ENCODE measurements around the gene NOL4L.

Gene NOL4L

GRCh38 chr20:32516583-32517517 lies 68.3 kb downstream of the NOL4L start:
- WGBS (ENCODE audit: extremely low coverage, insufficient coverage, insufficient read length): no CpG with 5 or more reads among the region's 10 CpGs
- peak overlapping the region; percentile 89 for H3K27ac ChIP-seq (ENCODE audit: low read depth, low read length)
- no peak overlapping the region for H4K12ac ChIP-seq (ENCODE audit: low read depth, low read length)
- H2BK12ac ChIP-seq (ENCODE audit: low read length): peak overlapping the region; percentile 70
- no peaks in the 10 kb centered on the region for H3K9me3 ChIP-seq (ENCODE audit: insufficient read depth, low read depth, low read length)
- H3K18ac ChIP-seq (ENCODE audit: low read length): peak overlapping the region; percentile 33
- peak overlapping the region; percentile 11 for H2BK5ac ChIP-seq (ENCODE audit: low read depth, low read length, poor library complexity)
- peak overlapping the region; percentile 8 for H3K14ac ChIP-seq (ENCODE audit: low read length)
- H3K4me1 ChIP-seq (ENCODE audit: control insufficient read depth in 1 of 2, insufficient read depth in 2 of 2, low read length in 2 of 2): peaks cover 21 to 35% of the 10 kb centered on the region in 2 experiments
- peak overlapping the region; percentile 8 for H3K4me2 ChIP-seq (ENCODE audit: low read length)
- H2AK5ac ChIP-seq (ENCODE audit: low read length): peak overlapping the region; percentile 13
- no peak overlapping the region for H3K9ac ChIP-seq (ENCODE audit: low read length)
- no peak for DNase-seq
- peaks cover 30% of the 10 kb centered on the region for H3K79me1 ChIP-seq (ENCODE audit: low read length)
- no peak overlapping the region for H3K4me3 ChIP-seq (ENCODE audit: low read depth, low read length)
- H3K36me3 ChIP-seq (ENCODE audit: control insufficient read depth in 1 of 2, insufficient read depth in 2 of 2, low read length in 2 of 2): no peaks in the 10 kb centered on the region
- H2BK120ac ChIP-seq (ENCODE audit: insufficient read depth, low read length, poor library complexity): peak overlapping the region; percentile 45
- peaks cover 4% of the 10 kb centered on the region for H3K79me2 ChIP-seq (ENCODE audit: control insufficient read depth, insufficient read depth, low read length, poor library complexity)
- no peak overlapping the region for H3K23ac ChIP-seq (ENCODE audit: low read length)
- no peak overlapping the region for H2AFZ ChIP-seq (ENCODE audit: insufficient read depth, low read length, poor library complexity)
- no peaks in the 10 kb centered on the region for H3K27me3 ChIP-seq (ENCODE audit: insufficient read depth, low read length)
- peak overlapping the region; percentile 70 for H4K91ac ChIP-seq (ENCODE audit: low read depth, low read length)
- peak overlapping the region; percentile 9 for H3K4ac ChIP-seq (ENCODE audit: low read depth, low read length)
- peak overlapping the region; percentile 15 for H4K8ac ChIP-seq (ENCODE audit: low read depth, low read length)

- Histone ChIP-seq H3K23ac (ENCODE audit: low read length) (no peak overlapping the region), H3K4me1 (ENCODE audit: control insufficient read depth in 1 of 2, insufficient read depth in 2 of 2, low read length in 2 of 2) (peaks cover 29 to 46% of the 10 kb centered on the region in 2 experiments), H3K27ac (ENCODE audit: low read depth, low read length) (no peak overlapping the region), H3K14ac (ENCODE audit: low read length) (no peak overlapping the region), H3K9ac (ENCODE audit: low read length) (no peak overlapping the region), H3K4ac (ENCODE audit: low read depth, low read length) (no peak overlapping the region), H2AFZ (ENCODE audit: insufficient read depth, low read length, poor library complexity) (no peak overlapping the region), H4K91ac (ENCODE audit: low read depth, low read length) (peak overlapping the region; percentile 70), H3K9me3 (ENCODE audit: insufficient read depth, low read depth, low read length) (no peaks in the 10 kb centered on the region), H4K8ac (ENCODE audit: low read depth, low read length) (no peak overlapping the region), H2BK12ac (ENCODE audit: low read length) (peak overlapping the region; percentile 58), H3K79me1 (ENCODE audit: low read length) (peaks cover 40% of the 10 kb centered on the region), H3K27me3 (ENCODE audit: insufficient read depth, low read length) (no peaks in the 10 kb centered on the region), H2AK5ac (ENCODE audit: low read length) (no peak overlapping the region), H3K4me2 (ENCODE audit: low read length) (no peak overlapping the region), H3K4me3 (ENCODE audit: low read depth, low read length) (no peak overlapping the region), H2BK120ac (ENCODE audit: insufficient read depth, low read length, poor library complexity) (peak overlapping the region; percentile 16), H4K12ac (ENCODE audit: low read depth, low read length) (no peak overlapping the region), H2BK5ac (ENCODE audit: low read depth, low read length, poor library complexity) (no peak overlapping the region), H3K18ac (ENCODE audit: low read length) (no peak overlapping the region), H3K79me2 (ENCODE audit: control insufficient read depth, insufficient read depth, low read length, poor library complexity) (peaks cover 6% of the 10 kb centered on the region), H3K36me3 (ENCODE audit: control insufficient read depth in 1 of 2, insufficient read depth in 2 of 2, low read length in 2 of 2) (no peaks in the 10 kb centered on the region)
- DNase-seq: no peak
- no CpG with 5 or more reads among the region's 10 CpGs for whole genome bisulfite sequencing (ENCODE audit: extremely low coverage, insufficient coverage, insufficient read length)
Observed at GRCh38 chr20:32515631-32516101, 69.5 kb downstream of the NOL4L start.

- no peaks in the 10 kb centered on the region for H3K36me3 ChIP-seq (ENCODE audit: control insufficient read depth in 1 of 2, insufficient read depth in 2 of 2, low read length in 2 of 2)
- H3K4ac ChIP-seq (ENCODE audit: low read depth, low read length): no peak overlapping the region
- peaks cover 10% of the 10 kb centered on the region for H3K79me2 ChIP-seq (ENCODE audit: control insufficient read depth, insufficient read depth, low read length, poor library complexity)
- DNase-seq: no peak
- H2AK5ac ChIP-seq (ENCODE audit: low read length): no peak overlapping the region
- H2BK120ac ChIP-seq (ENCODE audit: insufficient read depth, low read length, poor library complexity): no peak overlapping the region
- no peak overlapping the region for H4K8ac ChIP-seq (ENCODE audit: low read depth, low read length)
- H3K79me1 ChIP-seq (ENCODE audit: low read length): peaks cover 47% of the 10 kb centered on the region
- no CpG with 5 or more reads among the region's 12 CpGs for WGBS (ENCODE audit: extremely low coverage, insufficient coverage, insufficient read length)
- no peak overlapping the region for H3K4me3 ChIP-seq (ENCODE audit: low read depth, low read length)
- no peak overlapping the region for H2AFZ ChIP-seq (ENCODE audit: insufficient read depth, low read length, poor library complexity)
- no peak overlapping the region for H3K27ac ChIP-seq (ENCODE audit: low read depth, low read length)
- peaks cover 38 to 55% of the 10 kb centered on the region in 2 experiments for H3K4me1 ChIP-seq (ENCODE audit: control insufficient read depth in 1 of 2, insufficient read depth in 2 of 2, low read length in 2 of 2)
- no peak overlapping the region for H4K12ac ChIP-seq (ENCODE audit: low read depth, low read length)
- H3K23ac ChIP-seq (ENCODE audit: low read length): no peak overlapping the region
- H3K18ac ChIP-seq (ENCODE audit: low read length): no peak overlapping the region
- H3K9me3 ChIP-seq (ENCODE audit: insufficient read depth, low read depth, low read length): no peaks in the 10 kb centered on the region
- peak overlapping the region; percentile 20 for H2BK12ac ChIP-seq (ENCODE audit: low read length)
- H3K4me2 ChIP-seq (ENCODE audit: low read length): no peak overlapping the region
- H4K91ac ChIP-seq (ENCODE audit: low read depth, low read length): peak overlapping the region; percentile 23
- no peak overlapping the region for H2BK5ac ChIP-seq (ENCODE audit: low read depth, low read length, poor library complexity)
- H3K27me3 ChIP-seq (ENCODE audit: insufficient read depth, low read length): no peaks in the 10 kb centered on the region
- H3K9ac ChIP-seq (ENCODE audit: low read length): no peak overlapping the region
- no peak overlapping the region for H3K14ac ChIP-seq (ENCODE audit: low read length)
Observed at GRCh38 chr20:32514760-32515159, 70.4 kb downstream of the NOL4L start.

- Histone ChIP-seq H3K27ac (ENCODE audit: low read depth, low read length) (no peak overlapping the region), H4K12ac (ENCODE audit: low read depth, low read length) (no peak overlapping the region), H2BK12ac (ENCODE audit: low read length) (peak overlapping the region; percentile 55), H2BK120ac (ENCODE audit: insufficient read depth, low read length, poor library complexity) (peak overlapping the region; percentile 21), H3K4ac (ENCODE audit: low read depth, low read length) (no peak overlapping the region), H4K8ac (ENCODE audit: low read depth, low read length) (no peak overlapping the region), H3K9ac (ENCODE audit: low read length) (no peak overlapping the region), H3K27me3 (ENCODE audit: insufficient read depth, low read length) (no peaks in the 10 kb centered on the region), H3K79me2 (ENCODE audit: control insufficient read depth, insufficient read depth, low read length, poor library complexity) (peaks cover 11% of the 10 kb centered on the region), H3K9me3 (ENCODE audit: insufficient read depth, low read depth, low read length) (no peaks in the 10 kb centered on the region), H2BK5ac (ENCODE audit: low read depth, low read length, poor library complexity) (no peak overlapping the region), H3K18ac (ENCODE audit: low read length) (peak overlapping the region; percentile 42), H3K23ac (ENCODE audit: low read length) (no peak overlapping the region), H2AK5ac (ENCODE audit: low read length) (no peak overlapping the region), H4K91ac (ENCODE audit: low read depth, low read length) (peak overlapping the region; percentile 53), H3K36me3 (ENCODE audit: control insufficient read depth in 1 of 2, insufficient read depth in 2 of 2, low read length in 2 of 2) (no peaks in the 10 kb centered on the region), H3K4me2 (ENCODE audit: low read length) (no peak overlapping the region), H3K79me1 (ENCODE audit: low read length) (peaks cover 52% of the 10 kb centered on the region), H3K4me3 (ENCODE audit: low read depth, low read length) (no peak overlapping the region), H3K4me1 (ENCODE audit: control insufficient read depth in 1 of 2, insufficient read depth in 2 of 2, low read length in 2 of 2) (peaks cover 47 to 59% of the 10 kb centered on the region in 2 experiments), H3K14ac (ENCODE audit: low read length) (no peak overlapping the region), H2AFZ (ENCODE audit: insufficient read depth, low read length, poor library complexity) (no peak overlapping the region)
- WGBS (ENCODE audit: extremely low coverage, insufficient coverage, insufficient read length): no CpG with 5 or more reads among the region's 18 CpGs
- no peak for DNase-seq
Observed at GRCh38 chr20:32513031-32513866, 71.9 kb downstream of the NOL4L start.
